ENCODE data around the gene BAHCC1. TPM values are rescaled to one million over a fixed set of nuclear protein-coding genes. Genes with fewer than 3 reads are reported as not detected.
A peak's percentile ranks its signal among the peaks of the same experiment; 100 is the strongest.

BAHCC1 gene
- total RNA-seq, 1 experiment from 2014 or later: 3.1 TPM

DNA sequence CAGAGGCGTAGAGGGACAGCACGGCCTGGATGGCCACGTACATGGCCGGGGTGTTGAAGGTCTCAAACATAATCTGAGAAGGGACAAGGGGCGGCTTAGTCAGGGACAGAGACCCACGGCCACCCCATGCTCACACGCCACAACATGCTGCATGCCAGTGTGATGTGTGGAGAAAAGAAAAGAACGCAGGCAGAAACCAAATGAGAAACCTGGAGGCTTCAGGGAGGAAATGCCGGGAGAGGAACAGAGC, 116.2 kb downstream of the BAHCC1 start:
- Histone ChIP-seq H2BK5ac (ENCODE audit: insufficient read length, low read length) (no peak overlapping the region), H3T11ph (ENCODE audit: low read length) (no peak overlapping the region), H3K4ac (ENCODE audit: low read depth, low read length) (no peak overlapping the region), H3K4me2 (ENCODE audit: insufficient read depth, insufficient read length, low read length) (peak overlapping the region; percentile 97), H3K18ac (ENCODE audit: insufficient read length, low read depth, low read length) (peak overlapping the region; percentile 16), H3K9ac (ENCODE audit: extremely low read depth, insufficient read length, low read length) (peak overlapping the region; percentile 83), H2BK120ac (ENCODE audit: low read depth, low read length, poor library complexity, severe bottlenecking) (no peak overlapping the region), H2AFZ (ENCODE audit: low read length) (no peak overlapping the region), H3K56ac (ENCODE audit: insufficient read length, low read depth, low read length) (no peak overlapping the region), H4K20me1 (ENCODE audit: control insufficient read depth, insufficient read depth, insufficient read length) (no peaks in the 10 kb centered on the region), H3K14ac (ENCODE audit: insufficient read depth, low read length) (peak overlapping the region; percentile 94), H4K91ac (ENCODE audit: insufficient read length, low read depth, low read length) (no peak overlapping the region), H2BK20ac (ENCODE audit: low read depth, low read length, poor library complexity, severe bottlenecking) (no peak overlapping the region), H4K8ac (replicated peaks; ENCODE audit: insufficient read length, low read depth, low read length) (no peak overlapping the region), H3K9me3 (ENCODE audit: control insufficient read depth, low read depth, low read length) (no peaks in the 10 kb centered on the region), H2BK12ac (ENCODE audit: insufficient read length, low read depth, low read length) (no peak overlapping the region), H2AK5ac (ENCODE audit: insufficient read length, low read length) (no peak overlapping the region), H3K27me3 (ENCODE audit: insufficient read depth, low read length) (no peaks in the 10 kb centered on the region), H3K4me1 (ENCODE audit: insufficient read depth, low read length) (no peaks in the 10 kb centered on the region), H3K27ac (ENCODE audit: insufficient read length, low read depth, low read length) (no peak overlapping the region), H3K23ac (ENCODE audit: insufficient read length, low read depth, low read length) (no peak overlapping the region), H3K23me2 (ENCODE audit: insufficient read length, low read depth, low read length, poor library complexity, severe bottlenecking) (peaks cover 31% of the 10 kb centered on the region), H3K79me2 (ENCODE audit: insufficient read depth, low read length) (peaks cover 25% of the 10 kb centered on the region; the same call in 1 of the 2 replicates), H3K79me1 (ENCODE audit: insufficient read depth, low read depth, low read length, poor library complexity, severe bottlenecking) (peaks cover 2% of the 10 kb centered on the region), H2BK15ac (ENCODE audit: low read depth, low read length) (no peak overlapping the region), H4K5ac (ENCODE audit: insufficient read length, low read depth, low read length) (no peak overlapping the region)
- peaks cover 6% of the 10 kb centered on the region for H3K27me3 Mint-ChIP-seq (ENCODE audit: low read depth)
- H3K36me3 Mint-ChIP-seq (ENCODE audit: insufficient read depth in 1 of 3, low read depth in 3 of 3): peaks cover 38 to 45% (median 39%) of the 10 kb centered on the region in 3 experiments
- H3K4me1 Mint-ChIP-seq: peaks cover 25 to 35% of the 10 kb centered on the region in 2 experiments
- no peak for DNase-seq
- H3K9me3 Mint-ChIP-seq: peaks cover 7 to 22% of the 10 kb centered on the region in 2 experiments; a peak in 4 of 5 replicates
- H3K27ac Mint-ChIP-seq: peak overlapping the region; percentile 56 to 98 (median 96); a peak in 5 of 7 replicates
- no peak for TF ChIP-seq CTCF (conservative IDR thresholded peaks at IDR 0.05)
- peak overlapping the region; percentile 97 to 100 for H3K4me3 Mint-ChIP-seq
- no CpG with 5 or more reads among the region's 9 CpGs for WGBS (ENCODE audit: extremely low coverage, insufficient read length, low lambda C conversion rate)
